ENCODE measurements around the gene TRHDE. TPM values are rescaled to one million over a fixed set of nuclear protein-coding genes. Genes with fewer than 3 reads are reported as not detected.
"Not testable (repeated sequence)": the region's sequence is repeated elsewhere in the genome, so short reads cannot be mapped to it uniquely, and the experiment has no call there.

Gene TRHDE
- total and polyA plus RNA-seq, 4 donors: 4.5 to 22.4 (median 7.3) TPM

GRCh38 chr12:72694193-72694592, 422.0 kb downstream of the TRHDE start:
- H3K9me3 ChIP-seq (ENCODE audit: control insufficient read depth, insufficient read depth, low read length): no peaks in the 10 kb centered on the region
- peak in 1 of 6 donors; percentile 36 for DNase-seq (ENCODE audit: low read depth in 4 of 6, low spot score in 6 of 6)
- H3K36me3 ChIP-seq (ENCODE audit: control insufficient read depth, insufficient read depth, low read length): no peaks in the 10 kb centered on the region
- no peak overlapping the region for H3K27ac ChIP-seq (ENCODE audit: low read depth, low read length)
- no peaks in the 10 kb centered on the region for H3K27me3 ChIP-seq (ENCODE audit: control insufficient read depth, insufficient read depth, low read length)
- H3K4me3 ChIP-seq (ENCODE audit: low read depth, low read length): no peak overlapping the region
- no peaks in the 10 kb centered on the region for H3K4me1 ChIP-seq (ENCODE audit: control insufficient read depth, insufficient read depth, low read length)

- H3K4me3 ChIP-seq (ENCODE audit: low read depth, low read length): no peak overlapping the region
- H3K27ac ChIP-seq (ENCODE audit: low read depth, low read length): no peak overlapping the region
- H3K4me1 ChIP-seq (ENCODE audit: control insufficient read depth, insufficient read depth, low read length): no peaks in the 10 kb centered on the region
- 100% methylated on average over 1 of the region's 1 CpG for WGBS (ENCODE audit: insufficient coverage)
- no peaks in the 10 kb centered on the region for H3K9me3 ChIP-seq (ENCODE audit: control insufficient read depth, insufficient read depth, low read length)
- no peaks in the 10 kb centered on the region for H3K36me3 ChIP-seq (ENCODE audit: control insufficient read depth, insufficient read depth, low read length)
- H3K27me3 ChIP-seq (ENCODE audit: control insufficient read depth, insufficient read depth, low read length): no peaks in the 10 kb centered on the region
- DNase-seq (ENCODE audit: low read depth in 4 of 6, low spot score in 6 of 6): no peak
Observed at GRCh38 chr12:72699362-72699761, 427.2 kb downstream of the TRHDE start.

- H3K27me3 ChIP-seq (ENCODE audit: control insufficient read depth, insufficient read depth, low read length); DNase-seq (ENCODE audit: low read depth in 4 of 6, low spot score in 6 of 6); H3K27ac ChIP-seq (ENCODE audit: low read depth, low read length); H3K4me1 ChIP-seq (ENCODE audit: control insufficient read depth, insufficient read depth, low read length); H3K36me3 ChIP-seq (ENCODE audit: control insufficient read depth, insufficient read depth, low read length); H3K4me3 ChIP-seq (ENCODE audit: low read depth, low read length); H3K9me3 ChIP-seq (ENCODE audit: control insufficient read depth, insufficient read depth, low read length): not testable (repeated sequence)
- 98% methylated on average over 11 of the region's 11 CpGs for WGBS (ENCODE audit: insufficient coverage)
Observed at GRCh38 chr12:72712025-72712424, 439.9 kb downstream of the TRHDE start.

- Histone ChIP-seq H3K9me3 (ENCODE audit: control insufficient read depth, insufficient read depth, low read length) (no peaks in the 10 kb centered on the region), H3K4me1 (ENCODE audit: control insufficient read depth, insufficient read depth, low read length) (no peaks in the 10 kb centered on the region), H3K27ac (ENCODE audit: low read depth, low read length) (no peak overlapping the region), H3K27me3 (ENCODE audit: control insufficient read depth, insufficient read depth, low read length) (no peaks in the 10 kb centered on the region), H3K4me3 (ENCODE audit: low read depth, low read length) (no peak overlapping the region), H3K36me3 (ENCODE audit: control insufficient read depth, insufficient read depth, low read length) (no peaks in the 10 kb centered on the region)
- WGBS (ENCODE audit: insufficient coverage): 92% methylated on average over 2 of the region's 2 CpGs
- peak in 1 of 6 donors; percentile 66 for DNase-seq (ENCODE audit: low read depth in 4 of 6, low spot score in 6 of 6)
Observed at GRCh38 chr12:72716221-72716620, 444.1 kb downstream of the TRHDE start.

- WGBS (ENCODE audit: insufficient coverage): 22% methylated on average over 1 of the region's 1 CpG
- no peak for DNase-seq (ENCODE audit: low read depth in 4 of 6, low spot score in 6 of 6)
- no peaks in the 10 kb centered on the region for H3K9me3 ChIP-seq (ENCODE audit: control insufficient read depth, insufficient read depth, low read length)
- no peak overlapping the region for H3K4me3 ChIP-seq (ENCODE audit: low read depth, low read length)
- H3K36me3 ChIP-seq (ENCODE audit: control insufficient read depth, insufficient read depth, low read length): no peaks in the 10 kb centered on the region
- no peaks in the 10 kb centered on the region for H3K4me1 ChIP-seq (ENCODE audit: control insufficient read depth, insufficient read depth, low read length)
- H3K27ac ChIP-seq (ENCODE audit: low read depth, low read length): no peak overlapping the region
- no peaks in the 10 kb centered on the region for H3K27me3 ChIP-seq (ENCODE audit: control insufficient read depth, insufficient read depth, low read length)
Observed at GRCh38 chr12:72717036-72717435, 444.9 kb downstream of the TRHDE start.
